Common myeloid progenitor, CD34-positive (primary cell): ENCODE data around the gene TNRC18.

Experiments used
- CTCF ChIA-PET: fragments of 350-600 bp; sonication (Branson Sonifier 250); formaldehyde crosslinking; loops from one replicate; lab custom pipeline; 2021; ENCODE audit warnings: antibody characterized with exemption; lab: Charles Lee
- POLR2A ChIA-PET: fragments of 350-600 bp; sonication (Branson Sonifier 250); formaldehyde crosslinking; loops from one replicate; lab custom pipeline; 2021; ENCODE audit warnings: antibody characterized with exemption; lab: Charles Lee
- DNase-seq, 3 donors: peaks; one replicate each; pipeline versions ENCODE4 v3.0.0 to v3.0.0-alpha.2; 2013
- H3K27ac ChIP-seq, 2 experiments: 1 replicate in 1 of 2; 2 replicates in 1 of 2; pipeline ENCODE4 v1.7.0; 2013; ENCODE audit warnings: inconsistent platforms in 2 of 2, low read length in 2 of 2, mild to moderate bottlenecking in 2 of 2, low read depth in 1 of 2, moderate library complexity in 1 of 2; ENCODE audit not compliant: severe bottlenecking in 2 of 2, insufficient read depth in 1 of 2, poor library complexity in 1 of 2
- H3K27me3 ChIP-seq, 5 experiments: replicated peaks in 2 of 5; 1 replicate in 3 of 5; 2 replicates in 2 of 5; pipeline versions ENCODE4 v1.6.1 to v1.7.0; 2013; ENCODE audit warnings: low read length in 4 of 5, mild to moderate bottlenecking in 2 of 5, moderate library complexity in 2 of 5, inconsistent platforms in 1 of 5; ENCODE audit not compliant: insufficient read depth in 5 of 5, control insufficient read depth in 4 of 5
- H3K36me3 ChIP-seq, 4 experiments: 1 replicate in 2 of 4; 2 replicates in 2 of 4; pipeline versions ENCODE4 v1.6.1 to v1.7.0; 2013; ENCODE audit warnings: low read length in 3 of 4, control low read depth in 1 of 4, mild to moderate bottlenecking in 1 of 4; ENCODE audit not compliant: control insufficient read depth in 4 of 4, insufficient read depth in 4 of 4
- H3K4me1 ChIP-seq, 4 experiments: 1 replicate in 3 of 4; 2 replicates in 1 of 4; pipeline versions ENCODE4 v1.6.1 to v1.7.1; 2013; ENCODE audit warnings: low read length in 3 of 4, mild to moderate bottlenecking in 3 of 4, control low read depth in 1 of 4, inconsistent platforms in 1 of 4, moderate library complexity in 1 of 4; ENCODE audit not compliant: control insufficient read depth in 4 of 4, insufficient read depth in 4 of 4; ENCODE audit errors: control extremely low read depth in 1 of 4
- H3K4me3 ChIP-seq, 7 experiments: 1 replicate in 4 of 7; 2 replicates in 3 of 7; pipeline versions ENCODE4 v1.5.1 to v1.7.0; 2013; ENCODE audit warnings: mild to moderate bottlenecking in 7 of 7, low read length in 6 of 7, moderate library complexity in 6 of 7, inconsistent platforms in 2 of 7, low read depth in 2 of 7, control low read depth in 1 of 7; ENCODE audit not compliant: insufficient read depth in 4 of 7, control insufficient read depth in 1 of 7; ENCODE audit errors: extremely low read depth in 1 of 7
- H3K9me3 ChIP-seq, 5 experiments: 1 replicate in 4 of 5; 2 replicates in 1 of 5; pipeline versions ENCODE4 v1.6.1 to v1.7.1; 2013; ENCODE audit warnings: low read length in 4 of 5, mild to moderate bottlenecking in 2 of 5, inconsistent platforms in 1 of 5, low read depth in 1 of 5, moderate library complexity in 1 of 5; ENCODE audit not compliant: control insufficient read depth in 4 of 5, insufficient read depth in 2 of 5; ENCODE audit errors: control extremely low read depth in 1 of 5
- WGBS: methylation state at CpG from one replicate; pipeline ENCODE4 v1.1.5; 2013; ENCODE audit not compliant: insufficient coverage; 5-methylcytosine and 5-hydroxymethylcytosine counted together

Gene TNRC18

DNA sequence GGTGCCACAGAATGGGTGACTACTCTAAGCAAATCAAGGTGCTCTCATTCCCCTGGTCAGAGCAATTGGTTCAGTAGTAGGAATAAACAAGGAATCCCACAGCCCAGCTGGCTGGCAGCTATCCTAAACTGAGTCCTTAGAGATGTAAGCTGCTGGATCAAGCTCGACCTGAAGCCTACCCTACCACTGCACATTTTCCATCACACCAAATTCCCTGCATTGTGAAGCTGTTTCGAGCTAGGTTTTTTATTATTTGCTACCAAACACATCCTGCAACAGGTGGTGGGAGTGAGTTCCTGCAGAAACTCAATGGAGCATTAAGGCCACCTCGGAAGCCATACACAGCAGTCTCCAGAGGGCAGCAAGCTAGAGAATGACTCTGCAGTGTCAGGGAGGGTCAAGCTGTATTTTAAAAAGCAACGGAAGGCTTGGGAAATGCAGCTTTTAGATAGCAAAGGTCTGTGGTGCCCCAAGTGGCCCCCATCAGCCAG is 33.7 kb upstream of the TNRC18 start:
- no peak for DNase-seq
- CTCF ChIA-PET: interaction anchor here (0.5 to 13.4 kb wide), 14 partner anchors 9 to 264 kb away, joined by 3 to 162 read pairs (median 4); no protein-coding TSS in a partner anchor
- WGBS: 0% methylated on average over 3 of the region's 4 CpGs
- no peaks in the 10 kb centered on the region for H3K27me3 ChIP-seq
- peak overlapping the region; percentile 86 to 90 for H3K27ac ChIP-seq
- peaks cover 10 to 87% (median 79%) of the 10 kb centered on the region in 4 experiments for H3K4me1 ChIP-seq
- POLR2A ChIA-PET: interaction anchor here (0.5 to 2.2 kb wide), 8 partner anchors 18 to 1128 kb away, joined by 3 to 13 read pairs (median 4); no protein-coding TSS in a partner anchor
- H3K9me3 ChIP-seq: no peaks in the 10 kb centered on the region
- H3K36me3 ChIP-seq: no peaks in the 10 kb centered on the region
- peak overlapping the region in 2 of 7 experiments; percentile 11 to 31 for H3K4me3 ChIP-seq

DNA sequence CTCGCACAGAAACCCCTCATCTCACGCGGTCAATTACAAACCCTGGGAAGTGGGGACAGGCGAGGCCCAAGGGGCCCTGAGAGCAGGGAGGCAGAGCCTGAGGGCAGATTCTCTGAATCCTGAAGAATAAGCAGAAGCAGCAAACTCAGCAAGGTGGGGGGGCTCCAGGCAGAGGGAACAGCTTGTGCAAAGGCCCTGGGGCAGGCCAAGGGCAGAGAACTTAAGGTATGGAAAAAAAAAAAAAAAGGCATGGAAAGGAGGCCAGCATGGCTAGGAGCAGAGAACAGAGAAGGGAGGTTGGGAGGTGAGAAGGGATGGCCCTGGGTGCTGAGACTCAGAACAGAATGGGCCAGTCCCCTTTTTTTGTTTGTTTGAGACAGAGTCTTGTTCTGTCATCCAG is 32.8 kb upstream of the TNRC18 start:
- POLR2A ChIA-PET: interaction anchor here (0.8 to 2.2 kb wide), 7 partner anchors 15 to 90 kb away, joined by 3 to 13 read pairs (median 4); no protein-coding TSS in a partner anchor
- Histone ChIP-seq H3K4me3 (no peak overlapping the region), H3K9me3 (no peaks in the 10 kb centered on the region), H3K27me3 (no peaks in the 10 kb centered on the region), H3K4me1 (peaks cover 10 to 87% (median 79%) of the 10 kb centered on the region in 4 experiments), H3K36me3 (no peaks in the 10 kb centered on the region), H3K27ac (peak overlapping the region; percentile 86 to 90)
- CTCF ChIA-PET: interaction anchor here (0.5 to 13.4 kb wide), 8 partner anchors 7 to 113 kb away, joined by 3 to 162 read pairs (median 5); no protein-coding TSS in a partner anchor
- peak in 2 of 3 donors; percentile 57 for DNase-seq
- 87% methylated on average over 3 of the region's 4 CpGs for WGBS

DNA sequence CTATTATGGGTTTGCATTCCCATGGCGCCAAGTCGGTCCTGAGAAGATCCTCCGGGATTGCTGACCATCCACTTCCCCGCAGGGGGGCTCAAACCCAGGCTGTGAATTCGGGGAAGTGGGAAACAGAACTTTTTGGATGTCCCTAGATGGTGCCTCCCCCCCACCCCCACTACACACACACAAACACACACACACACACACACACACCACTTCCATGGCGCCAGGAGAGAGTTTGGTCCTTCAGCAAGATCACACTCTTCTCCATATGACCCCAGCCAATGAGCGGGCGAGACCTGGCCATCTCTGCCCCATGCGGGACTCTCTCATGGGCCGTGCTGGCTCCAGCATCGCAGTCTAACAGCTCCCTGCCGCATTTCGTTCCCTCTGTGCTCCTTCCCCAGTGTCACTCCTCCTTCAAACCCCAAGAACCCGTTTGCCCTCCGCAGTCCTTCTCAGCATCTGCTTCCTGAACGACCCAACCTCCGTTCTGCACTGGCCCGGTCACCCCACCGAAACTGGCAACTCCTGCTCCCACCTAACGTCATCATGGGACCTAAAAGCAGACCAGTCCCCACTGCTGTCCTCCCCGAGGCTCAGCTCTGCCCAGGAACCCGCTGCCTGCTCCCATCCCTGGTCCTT is 32.1 kb upstream of the TNRC18 start:
- peak; percentile 78 to 98 (median 98) for DNase-seq
- peaks cover 7 to 87% (median 79%) of the 10 kb centered on the region in 4 experiments for H3K4me1 ChIP-seq
- ChIA-PET POLR2A (interaction anchor here (0.8 to 1.0 kb wide), 6 partner anchors 14 to 89 kb away, joined by 3 to 7 read pairs (median 4); no protein-coding TSS in a partner anchor), CTCF (interaction anchor here (0.5 to 13.4 kb wide), 7 partner anchors 8 to 60 kb away, joined by 3 to 162 read pairs (median 6); no protein-coding TSS in a partner anchor)
- H3K27ac ChIP-seq: peak overlapping the region; percentile 86 to 90
- no peaks in the 10 kb centered on the region for H3K36me3 ChIP-seq
- no peaks in the 10 kb centered on the region for H3K27me3 ChIP-seq
- WGBS: 10% methylated on average over 12 of the region's 22 CpGs
- H3K9me3 ChIP-seq: no peaks in the 10 kb centered on the region
- peak overlapping the region in 2 of 7 experiments; percentile 26 to 49 for H3K4me3 ChIP-seq

DNA sequence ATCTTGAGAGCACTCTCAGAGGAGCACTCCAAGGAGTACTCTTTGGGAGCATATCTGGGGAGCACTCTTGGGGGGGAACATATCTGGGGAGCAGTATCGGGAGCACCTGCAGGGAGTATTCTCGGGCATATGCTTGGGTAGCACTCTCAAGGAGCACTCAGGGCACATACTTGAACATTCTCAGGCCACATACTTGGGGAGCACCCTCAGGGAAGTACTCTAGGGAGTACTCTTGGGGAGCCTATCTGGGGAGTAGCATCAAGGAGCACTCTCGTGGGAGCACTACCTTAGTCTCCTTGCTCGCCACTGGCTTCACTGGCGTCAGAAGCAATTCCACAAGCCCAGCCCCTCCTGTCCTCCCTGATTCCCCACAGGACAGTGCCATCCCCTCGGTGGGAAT is 31.5 kb upstream of the TNRC18 start:
- no peaks in the 10 kb centered on the region for H3K27me3 ChIP-seq
- H3K27ac ChIP-seq: peak overlapping the region; percentile 86 to 90
- no peaks in the 10 kb centered on the region for H3K36me3 ChIP-seq
- no peaks in the 10 kb centered on the region for H3K9me3 ChIP-seq
- peak overlapping the region in 2 of 7 experiments; percentile 26 to 49 for H3K4me3 ChIP-seq
- no peak for DNase-seq
- CTCF ChIA-PET: interaction anchor here (1.0 to 13.4 kb wide), 4 partner anchors 9 to 33 kb away, joined by 3 to 162 read pairs (median 8); no protein-coding TSS in a partner anchor
- POLR2A ChIA-PET: interaction anchor here (0.8 to 1.0 kb wide), 4 partner anchors 14 to 59 kb away, joined by 3 to 7 read pairs (median 4); no protein-coding TSS in a partner anchor
- H3K4me1 ChIP-seq: peaks cover 7 to 86% (median 78%) of the 10 kb centered on the region in 4 experiments
- 84% methylated on average over 5 of the region's 6 CpGs for WGBS

DNA sequence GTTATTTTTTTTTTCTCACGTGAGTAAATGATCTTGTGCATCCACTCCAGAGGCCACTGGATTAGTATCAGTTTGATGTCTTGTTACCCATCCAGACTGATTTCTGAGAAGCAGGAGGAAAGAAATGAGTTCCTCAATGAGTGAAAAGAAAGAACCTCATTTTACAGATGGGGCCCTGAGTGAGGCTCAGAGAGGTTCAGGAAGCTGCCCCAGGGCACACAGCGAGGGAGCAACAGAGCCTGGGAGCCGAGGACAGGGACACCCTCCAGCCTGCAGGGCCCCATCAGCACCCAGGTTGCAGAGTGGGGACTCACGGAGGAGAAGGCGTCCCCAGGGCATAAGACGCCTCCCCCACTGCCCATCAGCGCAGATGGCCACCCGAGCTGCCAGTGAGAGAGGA is 30.9 kb upstream of the TNRC18 start:
- no peaks in the 10 kb centered on the region for H3K36me3 ChIP-seq
- WGBS: 94% methylated on average over 7 of the region's 8 CpGs
- no peak overlapping the region for H3K27ac ChIP-seq
- H3K9me3 ChIP-seq: no peaks in the 10 kb centered on the region
- no peak for DNase-seq
- H3K27me3 ChIP-seq: no peaks in the 10 kb centered on the region
- H3K4me3 ChIP-seq: no peak overlapping the region
- H3K4me1 ChIP-seq: peaks cover 7 to 80% (median 73%) of the 10 kb centered on the region in 4 experiments
- POLR2A ChIA-PET: no interaction called here
- CTCF ChIA-PET: interaction anchor here (1.6 kb wide), 1 partner anchor 32 kb away, joined by 5 read pairs; no protein-coding TSS in a partner anchor

DNA sequence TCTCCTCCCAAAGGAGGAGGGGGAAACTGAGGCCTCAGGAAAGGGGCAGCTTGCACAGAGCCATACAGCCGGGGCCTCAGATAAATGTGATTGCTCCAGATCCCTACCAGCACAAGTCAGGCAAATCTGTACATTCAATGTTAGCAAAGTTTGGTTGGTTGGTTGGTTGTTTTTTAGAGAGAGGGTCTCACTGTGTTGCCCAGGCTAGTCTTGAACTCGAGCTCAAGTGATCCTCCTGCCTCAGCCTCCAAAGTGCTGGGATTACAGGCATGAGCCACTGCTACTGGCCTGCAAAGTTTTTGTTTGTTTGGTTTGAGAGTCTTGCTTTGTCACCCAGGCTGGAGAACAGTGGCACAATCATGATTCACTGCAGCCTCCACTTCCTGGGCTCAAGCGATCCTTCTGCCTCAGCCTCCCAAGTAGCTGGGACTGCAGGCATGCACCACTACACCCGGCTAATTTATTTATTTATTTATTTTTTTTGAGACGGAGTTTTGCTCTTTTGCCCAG is 30.0 kb upstream of the TNRC18 start:
- Histone ChIP-seq H3K4me1 (peaks cover 4 to 75% (median 67%) of the 10 kb centered on the region in 4 experiments), H3K4me3 (no peak overlapping the region), H3K36me3 (no peaks in the 10 kb centered on the region), H3K27ac (peak overlapping the region in 1 of 2 experiments; percentile 47), H3K9me3 (no peaks in the 10 kb centered on the region), H3K27me3 (no peaks in the 10 kb centered on the region)
- POLR2A ChIA-PET: no interaction called here
- WGBS: 100% methylated on average over 1 of the region's 5 CpGs
- CTCF ChIA-PET: interaction anchor here (1.0 to 1.6 kb wide), 3 partner anchors 11 to 32 kb away, joined by 3 to 5 read pairs (median 3); no protein-coding TSS in a partner anchor
- no peak for DNase-seq
